DMS79 treated with DMSO at 0.1 percent for 48 hours (cell line): ENCODE measurements around the gene LYG2.
"Not testable (repeated sequence)": the region's sequence is repeated elsewhere in the genome, so short reads cannot be mapped to it uniquely, and the experiment has no call there.

Experiments
- DNase-seq: peaks from one replicate; lab custom pipeline; 2025; lab: John Stamatoyannopoulos, UW

The LYG2 gene, protein sequence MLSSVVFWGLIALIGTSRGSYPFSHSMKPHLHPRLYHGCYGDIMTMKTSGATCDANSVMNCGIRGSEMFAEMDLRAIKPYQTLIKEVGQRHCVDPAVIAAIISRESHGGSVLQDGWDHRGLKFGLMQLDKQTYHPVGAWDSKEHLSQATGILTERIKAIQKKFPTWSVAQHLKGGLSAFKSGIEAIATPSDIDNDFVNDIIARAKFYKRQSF

DNA sequence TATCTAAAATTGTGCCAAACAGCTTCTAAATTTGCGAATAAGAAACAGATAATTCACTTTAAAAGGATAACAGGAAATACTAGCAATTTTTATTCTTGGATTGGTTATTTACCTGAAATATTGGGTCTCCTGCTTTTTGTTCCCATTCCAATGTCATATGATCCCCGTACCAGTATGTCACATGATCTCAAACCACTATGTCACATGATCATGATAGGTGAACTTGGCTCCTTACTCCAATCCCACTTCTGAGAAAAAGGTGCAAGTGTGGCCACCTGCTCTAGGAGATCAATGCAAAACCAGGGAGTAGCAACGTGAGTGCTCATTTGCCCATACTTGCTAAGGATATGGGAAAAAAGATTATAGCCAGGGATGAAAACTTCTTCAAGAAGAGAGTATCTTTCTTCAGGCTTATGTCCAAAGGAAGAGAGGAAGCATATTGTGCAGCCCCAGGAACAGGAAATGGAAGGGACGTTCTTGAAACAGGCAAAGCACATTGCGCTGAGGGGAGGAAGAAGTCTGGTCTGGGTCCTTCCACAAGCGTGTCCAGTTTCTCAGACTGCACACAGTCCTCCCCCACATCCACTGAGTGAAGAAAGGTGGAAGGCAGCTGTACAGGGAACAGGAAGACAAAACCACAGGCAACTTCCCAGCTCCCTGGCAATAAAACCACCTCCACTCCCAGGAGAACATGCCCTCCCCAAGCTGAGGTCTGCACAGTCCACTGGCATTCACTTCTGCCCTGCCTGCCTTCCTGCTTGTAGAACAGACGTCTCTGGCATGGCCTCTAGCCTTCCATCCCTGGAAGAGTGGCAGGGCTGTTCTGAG is at the start of gene LYG2:
LYG2 (minus strand) TSS at position 176 of the 828 bp plus-strand sequence. CDS start 1,406 bp downstream, outside the sequence.
- DNase-seq: no peak

DNA sequence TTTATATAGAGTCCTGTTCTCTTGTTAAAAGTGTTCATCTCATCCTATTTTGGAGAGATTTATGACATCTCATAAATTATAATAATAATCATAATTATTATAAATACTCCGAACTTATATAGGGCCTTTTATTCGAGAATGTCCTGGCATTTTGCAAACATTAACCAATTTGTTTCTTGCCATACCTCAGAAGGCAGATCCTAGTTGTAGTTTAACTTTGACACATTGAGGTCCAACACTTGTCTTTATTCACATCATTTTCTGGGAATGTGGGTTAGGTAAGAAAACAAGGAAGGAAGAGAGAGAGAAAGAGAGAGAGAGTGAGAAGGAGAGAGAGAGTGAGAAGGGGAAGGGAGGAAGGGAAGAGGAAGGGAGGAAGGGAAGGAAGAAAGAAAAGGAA is 45.6 kb upstream of the LYG2 start, which contains the start of gene LYG1:
LYG1 (minus strand) TSS at position 101 of the 400 bp plus-strand sequence. CDS start 5,527 bp downstream, outside the sequence.
- DNase-seq: not testable (repeated sequence)

DNA sequence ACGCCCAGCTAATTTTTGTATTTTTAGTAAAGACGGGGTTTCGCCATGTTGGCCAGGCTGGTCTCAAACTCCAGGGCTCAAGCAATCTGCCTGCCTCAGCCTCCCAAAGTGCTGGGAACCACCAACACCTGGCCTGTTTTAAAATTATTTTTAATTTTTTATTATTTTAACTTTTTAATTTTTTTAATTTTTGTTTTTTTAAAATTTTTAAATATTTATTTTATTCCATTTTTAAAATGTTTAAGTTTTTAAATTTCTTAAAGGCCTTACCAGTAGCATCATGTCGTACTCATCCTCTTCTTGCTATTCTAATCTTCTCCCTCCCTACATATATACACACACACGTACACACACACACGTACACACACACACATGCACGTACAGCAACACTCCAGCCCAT is 44.1 kb upstream of the LYG2 start:
- no peak for DNase-seq

DNA sequence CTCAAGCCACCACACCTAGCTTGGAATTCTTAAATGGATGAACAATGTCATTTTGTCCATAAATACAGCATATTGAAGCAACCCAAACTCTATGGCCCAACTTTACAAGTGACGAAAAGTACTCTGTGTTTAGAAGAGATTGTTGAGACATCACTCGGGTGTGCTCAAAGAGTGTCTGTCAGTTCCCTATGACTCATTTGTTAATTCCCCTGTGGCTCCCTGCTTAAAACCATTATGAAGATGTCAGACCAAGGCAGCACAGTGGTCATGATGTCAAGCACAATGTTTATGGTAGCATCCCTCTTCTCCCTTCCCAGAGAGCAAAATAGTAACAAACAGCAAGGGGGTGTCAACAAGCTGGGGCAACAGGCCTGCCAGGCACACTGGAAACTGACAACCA is 42.5 kb upstream of the LYG2 start:
- no peak for DNase-seq

DNA sequence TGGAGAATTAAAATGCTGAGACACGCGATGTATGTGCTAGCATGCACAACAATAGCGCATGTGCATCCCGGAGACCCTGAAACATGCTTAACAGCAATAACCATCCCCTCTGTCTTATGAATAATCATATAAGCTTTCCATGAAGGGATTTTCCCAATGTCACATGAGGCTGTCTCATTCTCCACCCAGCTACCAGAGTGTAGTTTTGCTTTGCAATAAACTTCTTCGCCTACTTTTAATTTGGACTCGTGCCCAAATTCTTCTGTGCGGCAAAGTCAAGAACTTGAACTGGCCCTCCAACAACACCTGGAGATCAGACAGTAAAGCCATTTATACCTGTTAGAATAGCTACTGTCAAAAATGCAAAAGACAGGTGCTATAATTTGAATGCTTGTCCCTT is 30.1 kb upstream of the LYG2 start:
- DNase-seq: no peak

DNA sequence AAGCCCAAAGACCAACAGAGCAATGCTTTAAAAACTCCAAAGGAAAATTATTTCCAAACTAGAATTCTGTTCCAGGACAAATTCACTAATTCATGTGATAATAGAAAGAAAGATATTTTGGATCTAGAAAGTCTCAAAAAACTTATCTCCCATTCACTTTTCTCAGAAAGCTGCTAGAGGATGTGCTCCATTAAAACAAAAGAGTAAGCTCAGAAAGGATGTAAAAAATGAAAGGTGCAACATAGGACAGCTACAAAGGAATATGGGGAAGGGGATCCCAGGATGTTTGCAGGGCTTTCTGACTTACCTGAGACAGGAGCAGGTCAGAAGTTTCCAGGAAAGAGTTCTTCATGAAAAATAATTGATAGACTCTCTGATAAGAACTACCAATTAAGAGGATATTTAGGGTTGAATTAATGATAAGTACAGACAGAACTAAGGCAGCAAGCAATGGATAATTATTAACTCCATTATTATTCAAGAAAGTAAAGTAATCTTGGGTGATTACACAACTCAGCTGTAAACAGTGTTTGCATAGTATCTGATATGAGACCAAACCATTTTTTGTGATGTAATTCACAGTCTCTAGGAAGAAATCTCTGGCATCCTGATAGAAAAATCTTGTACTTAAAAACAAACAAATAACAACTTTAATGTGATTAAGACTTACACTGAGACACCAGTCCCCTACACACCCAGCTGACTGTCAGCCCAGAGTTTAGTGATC is 24.7 kb upstream of the LYG2 start:
- no peak for DNase-seq

DNA sequence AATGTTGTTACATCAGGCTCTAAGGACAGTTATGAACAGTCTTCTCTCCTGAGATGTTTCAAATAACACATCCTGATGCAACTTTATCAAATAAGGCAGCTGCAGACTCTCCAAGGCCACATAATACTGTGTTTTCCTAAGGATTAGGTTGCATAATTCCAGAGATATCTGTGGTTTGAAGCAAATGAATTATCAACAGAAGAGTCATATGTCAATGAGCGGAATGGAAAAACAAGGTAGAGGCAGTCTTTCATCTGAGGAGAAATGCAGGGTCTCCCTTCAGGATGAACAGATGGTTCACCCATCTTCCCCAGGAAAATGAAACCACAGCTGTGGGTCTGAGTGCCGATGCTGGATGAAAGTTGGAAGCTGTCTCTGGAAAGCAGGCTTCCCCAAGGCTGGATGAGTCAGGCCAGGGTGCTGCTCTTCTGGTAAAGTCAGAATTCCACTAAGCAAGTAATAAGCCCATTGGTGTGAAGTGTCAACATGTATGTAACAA is 23.4 kb upstream of the LYG2 start:
- no peak for DNase-seq

DNA sequence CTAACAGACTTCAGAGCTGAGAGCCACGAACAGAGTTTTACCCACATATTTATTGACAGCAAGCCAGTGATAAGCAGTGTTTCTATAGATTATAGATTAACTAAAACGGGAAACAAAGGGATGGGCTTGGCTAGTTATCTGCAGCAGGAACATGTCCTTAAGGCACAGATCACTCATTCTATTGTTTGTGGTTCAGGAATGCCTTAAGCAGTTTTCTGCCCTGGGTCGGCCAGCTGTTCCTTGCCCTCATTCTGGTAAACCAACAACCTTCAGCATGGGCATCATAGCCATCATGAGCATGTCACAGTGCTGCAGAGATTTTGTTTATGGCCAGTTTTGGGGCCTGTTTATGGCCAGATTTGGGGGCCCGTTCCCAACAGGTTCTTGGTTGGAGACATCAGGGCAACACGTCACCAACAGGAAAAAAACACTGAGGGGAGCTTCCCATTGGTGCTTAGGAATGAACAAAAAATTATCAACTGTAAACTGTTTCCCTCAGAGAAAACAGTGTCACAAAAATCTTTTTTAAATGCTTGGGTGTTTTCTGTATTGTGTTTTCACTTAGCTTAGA is 22.8 kb upstream of the LYG2 start:
- DNase-seq: not testable (repeated sequence)

DNA sequence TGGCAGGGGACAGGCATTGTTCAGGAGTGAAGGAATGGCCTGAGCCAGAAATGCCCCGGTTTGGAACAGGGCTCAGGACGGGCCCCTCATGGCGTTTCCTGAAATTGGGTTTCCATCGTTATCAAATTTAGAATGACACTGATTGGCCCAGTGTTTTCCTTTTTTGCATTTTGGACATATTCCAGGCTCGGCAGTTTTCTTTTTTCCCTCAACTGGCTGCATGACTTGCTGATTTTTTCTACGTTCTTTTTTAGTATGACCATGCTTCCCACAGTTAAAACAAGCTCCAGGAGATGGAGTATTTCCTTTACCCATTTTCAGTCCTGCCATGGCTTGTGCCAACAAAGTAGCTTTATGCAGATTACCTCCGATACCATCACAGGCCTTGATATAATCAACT is 20.4 kb upstream of the LYG2 start:
- no peak for DNase-seq

DNA sequence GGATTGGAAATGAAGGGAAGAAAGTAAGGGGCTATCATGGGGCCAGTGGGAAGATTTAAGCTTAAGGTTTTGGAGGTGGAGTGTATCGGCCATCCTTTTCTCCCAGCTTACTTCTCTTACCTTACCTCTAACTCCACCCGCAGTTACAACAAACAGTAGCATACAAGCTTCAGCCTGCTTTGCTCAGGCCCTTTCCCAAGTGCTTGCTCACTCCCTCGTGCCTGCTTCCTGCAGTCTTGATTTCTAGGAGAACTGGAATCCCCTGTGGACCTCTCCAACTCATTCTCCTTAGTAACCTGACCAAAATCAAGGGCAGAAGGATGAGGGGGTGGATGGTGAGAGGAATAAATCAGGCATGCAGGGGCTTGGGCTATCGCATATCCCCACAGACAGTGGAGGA is 5.8 kb upstream of the LYG2 start:
- DNase-seq: no peak

DNA sequence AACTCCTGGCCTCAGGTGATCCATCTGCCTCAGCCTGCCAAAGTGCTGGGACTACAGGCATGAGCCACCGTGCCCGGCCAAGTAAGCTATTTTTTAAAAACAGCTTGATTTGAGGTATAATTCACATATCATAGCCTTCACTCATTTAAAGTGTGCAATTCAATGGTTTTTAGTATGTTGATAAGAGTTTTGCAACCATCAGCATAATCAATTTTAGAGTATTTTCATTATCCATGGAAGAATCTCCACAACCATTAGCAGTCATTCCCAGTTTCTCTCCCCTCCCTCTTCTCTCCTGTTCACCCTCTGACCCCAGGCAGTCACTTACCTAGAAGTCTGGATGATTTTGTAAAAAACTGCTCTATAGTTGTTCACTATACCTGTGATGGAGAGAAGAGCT is 4.7 kb upstream of the LYG2 start:
- DNase-seq: no peak

DNA sequence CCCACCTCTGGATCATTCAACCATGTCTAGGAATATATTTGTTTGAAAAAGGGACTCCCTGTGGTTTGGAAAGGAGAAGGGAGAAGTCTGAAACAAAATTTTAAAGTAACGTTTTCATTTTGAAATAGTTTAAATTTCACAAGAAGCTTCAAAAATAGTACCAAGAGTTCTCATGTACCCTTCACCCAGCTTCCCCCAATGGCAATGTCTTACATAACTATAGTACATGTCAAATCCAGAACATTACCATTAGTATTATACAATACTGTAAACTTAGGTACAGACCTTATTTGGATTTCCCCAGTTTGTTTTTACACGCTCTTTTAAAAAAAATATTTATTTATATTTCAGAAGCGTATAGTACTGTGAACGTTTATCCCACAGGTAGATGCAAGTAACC is 4.0 kb upstream of the LYG2 start:
- no peak for DNase-seq

DNA sequence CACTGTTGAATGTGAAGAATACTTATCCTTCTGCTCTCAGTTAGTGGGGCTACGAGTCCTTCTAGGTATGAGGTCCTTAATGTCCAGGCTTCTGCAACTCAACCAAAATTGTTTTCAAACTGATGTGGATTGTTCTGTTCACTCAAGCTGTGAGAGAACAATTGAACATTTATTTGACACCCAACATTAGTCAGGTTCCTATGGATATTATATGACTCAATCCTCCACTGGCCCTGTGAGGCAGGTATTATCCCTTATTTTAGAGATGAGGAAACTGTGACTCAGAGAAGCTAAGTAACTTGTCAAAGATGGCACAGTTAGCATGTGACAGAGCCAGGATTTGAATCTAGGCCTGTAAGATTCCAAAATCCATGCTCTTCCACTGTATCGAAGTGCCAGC is 1.2 kb upstream of the LYG2 start:
- DNase-seq: no peak

DNA sequence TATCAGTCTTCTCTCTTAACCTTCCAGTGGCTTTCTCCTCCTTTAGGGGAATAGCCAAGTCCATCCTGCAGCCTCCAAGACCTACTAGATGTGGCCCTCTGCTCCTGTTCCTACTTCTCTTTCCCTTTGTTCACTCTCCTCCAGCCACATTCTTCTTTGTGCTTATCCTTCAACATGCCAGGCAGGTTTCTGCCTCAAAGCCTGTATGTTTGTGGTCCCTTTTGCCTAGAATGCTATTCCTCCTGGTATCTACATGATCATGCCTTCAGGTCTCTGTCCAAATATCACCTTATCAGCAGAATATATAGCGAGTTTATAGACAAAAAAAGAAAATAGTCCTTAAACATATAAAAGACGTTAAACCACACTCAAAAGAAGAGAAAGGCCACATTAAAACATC is 5.5 kb downstream of the LYG2 start:
- no peak for DNase-seq

DNA sequence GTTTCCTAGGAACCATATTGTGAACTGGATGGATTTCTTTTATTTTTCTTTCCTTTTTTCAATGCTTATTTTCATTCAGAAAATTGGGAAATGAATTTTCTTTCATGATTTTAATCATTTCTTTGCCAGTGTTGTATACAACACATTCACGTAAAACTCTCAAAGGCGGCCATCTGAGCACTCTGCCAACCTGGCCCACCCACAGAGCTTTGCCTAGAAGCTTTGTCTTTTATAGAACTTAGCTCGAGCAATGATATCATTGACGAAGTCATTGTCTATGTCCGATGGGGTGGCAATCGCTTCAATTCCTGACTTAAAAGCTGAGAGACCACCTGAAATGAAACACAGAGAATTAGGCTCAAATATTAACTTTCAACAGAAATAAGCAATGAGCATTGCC is 13.3 kb downstream of the LYG2 start:
- DNase-seq: no peak

DNA sequence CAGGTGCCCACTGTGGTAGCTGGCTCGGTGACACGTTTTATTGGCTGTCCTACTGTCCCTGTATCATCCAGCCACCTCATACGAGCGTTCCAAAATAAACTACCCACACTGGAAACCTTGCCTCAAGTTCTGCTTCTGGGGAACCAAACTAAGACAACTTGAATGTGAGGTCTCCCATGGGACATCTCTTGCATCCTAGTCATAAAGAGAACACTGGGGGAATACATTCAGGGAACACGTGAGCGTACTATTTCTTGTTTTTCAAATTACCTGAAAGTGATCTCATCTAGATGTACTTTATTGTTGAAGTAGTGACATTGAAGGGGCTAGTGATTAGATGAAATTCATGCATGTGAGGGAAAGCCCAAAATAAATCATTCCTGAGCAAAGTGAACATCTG is 15.0 kb downstream of the LYG2 start:
- no peak for DNase-seq

DNA sequence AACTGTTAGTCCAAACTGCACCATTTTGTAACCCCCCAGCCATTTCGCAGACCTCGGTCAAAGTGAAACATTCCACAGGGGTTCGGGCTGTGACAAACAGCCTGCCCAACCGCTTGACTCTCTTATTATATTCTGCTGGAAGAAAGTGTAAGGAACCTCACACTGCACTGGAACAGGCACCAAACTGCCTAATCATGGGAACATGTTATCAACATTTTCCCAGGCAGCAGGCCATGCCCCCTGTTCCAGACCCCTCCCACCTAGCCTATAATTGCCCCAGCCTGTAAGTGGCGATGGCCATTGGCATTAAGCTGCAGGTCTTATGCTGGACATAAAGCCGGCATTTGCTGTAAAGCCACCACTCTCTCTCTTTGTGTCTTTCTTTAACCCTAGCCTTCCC is 16.9 kb downstream of the LYG2 start:
- no peak for DNase-seq

DNA sequence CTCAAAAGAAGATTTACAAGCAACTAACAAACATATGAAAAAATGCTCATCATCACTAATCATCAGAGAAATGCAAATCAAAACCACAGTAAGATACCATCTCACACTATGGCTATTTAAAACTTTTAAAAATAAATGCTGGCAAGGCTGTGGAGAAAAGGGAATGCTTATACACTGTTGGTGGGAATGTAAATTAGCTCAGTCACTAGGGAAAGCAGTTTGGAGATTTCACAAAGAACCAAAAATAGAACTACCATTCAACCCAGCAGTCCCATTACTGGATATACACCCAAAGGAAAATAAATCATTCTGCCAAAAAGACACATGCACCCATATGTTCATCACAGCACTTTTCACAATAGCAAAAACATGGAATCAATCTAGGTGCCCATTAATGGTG is 22.3 kb downstream of the LYG2 start:
- DNase-seq: not testable (repeated sequence)

DNA sequence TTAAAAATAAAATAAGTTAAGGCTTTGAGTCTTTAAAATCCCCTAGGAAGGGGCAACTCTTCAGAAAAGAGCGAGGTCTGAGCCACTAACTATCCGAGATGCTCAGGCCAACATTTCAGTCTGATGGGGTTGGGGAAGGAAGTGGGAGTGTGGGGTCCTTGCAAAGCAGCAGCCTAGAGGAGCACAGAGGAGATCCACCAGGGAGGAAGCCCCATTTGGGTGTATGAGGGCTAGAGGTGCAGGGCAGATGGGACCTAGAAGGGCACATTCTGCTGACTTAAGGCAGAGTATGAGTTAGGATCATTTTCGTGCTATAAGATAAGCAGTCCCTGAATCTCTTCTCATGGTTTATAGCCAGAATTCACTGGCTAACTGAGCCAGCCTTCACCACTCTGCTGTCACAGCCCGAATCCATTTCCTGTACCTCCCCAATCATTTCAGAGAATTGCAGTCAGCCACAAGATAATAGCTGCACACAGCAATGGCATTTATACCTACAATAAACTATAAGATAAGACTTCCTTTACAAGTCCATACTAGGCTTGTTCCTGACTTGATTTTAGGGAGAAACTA is 37.5 kb downstream of the LYG2 start:
- no peak for DNase-seq

DNA sequence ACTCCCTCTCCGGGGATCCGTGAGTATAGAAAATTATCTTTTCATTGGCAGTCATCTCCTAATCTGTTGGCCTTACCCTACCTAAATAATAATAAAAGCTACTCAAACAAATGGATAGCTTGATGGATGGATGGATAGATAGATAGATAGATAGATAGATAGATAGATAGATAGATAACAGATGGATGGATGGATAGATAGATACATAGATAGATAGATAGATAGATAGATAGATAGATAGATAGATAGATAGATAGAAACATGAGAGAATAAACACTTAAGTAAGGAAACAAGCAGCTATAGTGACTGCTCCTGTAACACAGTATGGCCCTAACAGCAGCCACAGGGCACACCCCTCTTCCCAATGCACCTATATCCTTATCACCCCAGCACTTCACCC is 39.4 kb downstream of the LYG2 start:
- DNase-seq: no peak

DNA sequence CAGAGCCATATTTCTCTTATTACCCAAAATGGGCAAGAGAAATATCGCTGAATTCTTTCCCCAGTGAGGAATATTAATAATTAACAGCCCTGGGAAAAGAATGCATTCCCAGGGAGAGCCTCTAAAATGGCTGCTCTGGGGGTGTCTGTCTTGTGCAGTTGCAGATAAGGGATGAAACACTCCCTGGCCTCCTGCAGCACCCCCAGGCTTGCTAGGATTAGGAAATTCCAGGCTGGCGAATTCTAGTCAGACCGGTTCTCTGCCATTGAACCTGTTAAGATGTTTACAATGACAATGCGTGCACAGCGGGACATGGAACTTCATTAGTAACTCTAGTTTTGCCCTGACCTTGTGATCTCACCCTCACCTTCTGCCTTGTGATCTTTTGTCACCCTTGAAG is 50.0 kb downstream of the LYG2 start:
- DNase-seq: no peak
